Measurements from ENCODE around the gene KRT4. TPM values are rescaled to one million over a fixed set of nuclear protein-coding genes. Genes with fewer than 3 reads are reported as not detected.

KRT4 gene
- total and polyA plus RNA-seq, 2 donors (not counting 3 experiments of a cell fraction or from before 2014, with no cell fraction given), result not detected

GRCh38 chr12:52778833-52779232 lies 35.1 kb downstream of the KRT4 start:
- Histone ChIP-seq H2AFZ (ENCODE audit: low read depth, low read length) (no peak overlapping the region), H3K9me3 (replicated peaks; ENCODE audit: control insufficient read depth, insufficient read depth, low read length) (no peaks in the 10 kb centered on the region), H3K9ac (replicated peaks; ENCODE audit: extremely low read depth, insufficient read depth, low read length) (no peak overlapping the region), H3K9me1 (replicated peaks; ENCODE audit: control insufficient read depth, extremely low read depth, insufficient read depth, low read length) (no peaks in the 10 kb centered on the region), H3K79me2 (ENCODE audit: control insufficient read depth, insufficient read depth, low read length) (no peaks in the 10 kb centered on the region), H3K27me3 (ENCODE audit: control insufficient read depth in 2 of 2, insufficient read depth in 2 of 2, low read length in 2 of 2) (peaks cover 8 to 10% of the 10 kb centered on the region in 2 experiments), H3K4me1 (ENCODE audit: control insufficient read depth, extremely low read depth, insufficient read depth, low read length) (no peaks in the 10 kb centered on the region), H3K36me3 (ENCODE audit: control insufficient read depth in 2 of 2, extremely low read depth in 1 of 2, insufficient read depth in 2 of 2, low read length in 2 of 2) (no peaks in the 10 kb centered on the region), H3K4me2 (ENCODE audit: insufficient read depth, low read length) (no peak overlapping the region), H3K27ac (ENCODE audit: insufficient read depth, low read depth, low read length) (no peak overlapping the region), H3K4me3 (replicated peaks in 1 of 3; ENCODE audit: insufficient read depth in 1 of 3, low read depth in 1 of 3, low read length in 3 of 3) (no peak overlapping the region), H4K20me1 (replicated peaks; ENCODE audit: control insufficient read depth, extremely low read depth, insufficient read depth, low read length) (no peaks in the 10 kb centered on the region)
- DNase-seq (ENCODE audit: low read depth, low spot score), result no peak
- POLR2A ChIA-PET, result no interaction called here
- BruUV-seq (replicated peaks), result no TSS peak
- intact Hi-C loops (cut with micrococcal nuclease), result no loop called here
- TF ChIP-seq EZH2 (IDR thresholded peaks at IDR 0.05; ENCODE audit: borderline replicate concordance, low read depth, low read length, severe bottlenecking) (no peak), CTCF (IDR thresholded peaks at IDR 0.05; ENCODE audit: extremely low read depth in 1 of 2, insufficient read depth in 1 of 2, low read depth in 1 of 2, low read length in 2 of 2) (no peak), GATA2 (IDR thresholded peaks at IDR 0.05; ENCODE audit: insufficient read depth, insufficient read length, low read depth, low read length) (no peak), POLR2AphosphoS5 (IDR thresholded peaks at IDR 0.05; ENCODE audit: insufficient read depth, low read depth, low read length) (no peak), FOS (IDR thresholded peaks at IDR 0.05; ENCODE audit: borderline replicate concordance, insufficient read depth, low read length) (no peak), MAX (IDR thresholded peaks at IDR 0.05; ENCODE audit: insufficient read depth, insufficient read length) (no peak), MYC (IDR thresholded peaks at IDR 0.05; ENCODE audit: low read depth, low read length) (no peak), POLR2A (IDR thresholded peaks at IDR 0.05; ENCODE audit: low read depth, low read length) (no peak), JUN (IDR thresholded peaks at IDR 0.05; ENCODE audit: borderline replicate concordance, insufficient read depth, insufficient read length, low read depth) (no peak)
- CTCF ChIA-PET, result interaction anchor here (1.2 to 1.4 kb wide), 2 partner anchors 11 to 87 kb away, joined by 3 to 4 read pairs; no protein-coding TSS in a partner anchor
- FAIRE-seq, result no peak
- dilution Hi-C loops (cut with MboI; ENCODE audit: extremely low pct_ligation_motif_present, low sequenced_read_pairs), result no loop called here
